ENCODE data around the gene TRIM10. TPM values are rescaled to one million over a fixed set of nuclear protein-coding genes. Genes with fewer than 3 reads are reported as not detected.

TRIM10 gene
- total RNA-seq, 1 donor: not detected

- DNase-seq (ENCODE audit: low read depth): peak; percentile 92
- peak; percentile 98 for TF ChIP-seq CTCF (IDR thresholded peaks at IDR 0.05; ENCODE audit: insufficient read depth, low read depth, low read length)
- peak overlapping the region; percentile 50 for H3K4me3 ChIP-seq (ENCODE audit: low read depth, low read length)
Measured at GRCh38 chr6:30102970-30103871, 57.8 kb downstream of the TRIM10 start.

GRCh38 chr6:30102414-30102969 lies 58.5 kb downstream of the TRIM10 start:
- H3K4me3 ChIP-seq (ENCODE audit: low read depth, low read length): peak overlapping the region; percentile 57
- TF ChIP-seq CTCF (IDR thresholded peaks at IDR 0.05; ENCODE audit: insufficient read depth, low read depth, low read length): no peak
- DNase-seq (ENCODE audit: low read depth): peak; percentile 84

Small RNA genes within 50 kb of the gene (small RNA-seq; reads per million reads assigned to genes)
- not detected for gene RF00554

Other genes starting within 250 kb of the TRIM10 start
- gene HLA-A, start 218.7 kb downstream of the TRIM10 start, total RNA-seq: 325 and 421 TPM in 2 replicates
- 20.0 and 20.3 TPM in 2 replicates for gene POLR1H, start 99.9 kb downstream of the TRIM10 start, total RNA-seq
- 23.7 and 33.2 TPM in 2 replicates for gene PPP1R11, start 94.0 kb downstream of the TRIM10 start, total RNA-seq
- gene RNF39, start 85.4 kb downstream of the TRIM10 start, total RNA-seq: not detected in 2 replicates
- gene TRIM31, start 48.1 kb downstream of the TRIM10 start, total RNA-seq: not detected in 2 replicates
- not detected in 2 replicates for gene TRIM40, start 25.1 kb downstream of the TRIM10 start, total RNA-seq
- not detected in 2 replicates for gene TRIM15, start 2.3 kb upstream of the TRIM10 start, total RNA-seq
- 20.9 and 21.2 TPM in 2 replicates for gene TRIM26, start 52.2 kb upstream of the TRIM10 start, total RNA-seq
- 10.8 and 11.3 TPM in 2 replicates for gene TRIM39, start 165.7 kb upstream of the TRIM10 start, total RNA-seq
- 26.3 and 45.4 TPM in 2 replicates for gene RPP21, start 183.9 kb upstream of the TRIM10 start, total RNA-seq